ENCODE measurements around the gene EFEMP2. TPM values are rescaled to one million over a fixed set of nuclear protein-coding genes. Genes with fewer than 3 reads are reported as not detected.

EFEMP2 gene
- total RNA-seq, 1 donor from 2014 or later = 97.3 TPM

- no peak overlapping the region for H2AFZ ChIP-seq (ENCODE audit: low read depth, low read length)
- no peak for DNase-seq (ENCODE audit: low read depth)
- no peaks in the 10 kb centered on the region for H3K9me3 Mint-ChIP-seq (ENCODE audit: unreplicated experiment)
- peak overlapping the region; percentile 80 for H3K9ac ChIP-seq (ENCODE audit: low read length)
- peaks cover 10% of the 10 kb centered on the region for H3K36me3 Mint-ChIP-seq (ENCODE audit: low read depth, unreplicated experiment)
- H3K27ac Mint-ChIP-seq (ENCODE audit: unreplicated experiment) = peak overlapping the region; percentile 47
- H3K27me3 ChIP-seq (ENCODE audit: insufficient read depth, low read length) = no peaks in the 10 kb centered on the region
- peaks cover 11% of the 10 kb centered on the region for H3K4me1 Mint-ChIP-seq (ENCODE audit: low read depth, unreplicated experiment)
- H4K20me1 ChIP-seq (ENCODE audit: insufficient read depth, low read length) = peaks cover 9% of the 10 kb centered on the region
- H3K36me3 ChIP-seq (ENCODE audit: insufficient read depth, low read length) = peaks cover 17% of the 10 kb centered on the region
- FAIRE-seq = no peak
- TF ChIP-seq EZH2 (IDR thresholded peaks at IDR 0.05; ENCODE audit: insufficient read depth, low read length) (no peak), CTCF (IDR thresholded peaks at IDR 0.05; ENCODE audit: insufficient read depth, low read depth, low read length) (no peak)
- no peaks in the 10 kb centered on the region for H3K27me3 Mint-ChIP-seq (ENCODE audit: low read depth, unreplicated experiment)
- peaks cover 50% of the 10 kb centered on the region for H3K79me2 ChIP-seq (ENCODE audit: insufficient read depth, low read length)
- peak overlapping the region; percentile 95 for H3K4me2 ChIP-seq (ENCODE audit: low read length)
- peaks cover 35% of the 10 kb centered on the region for H3K4me1 ChIP-seq (ENCODE audit: insufficient read depth, low read length)
- no peaks in the 10 kb centered on the region for H3K9me3 ChIP-seq (ENCODE audit: insufficient read depth, low read depth, low read length)
- H3K27ac ChIP-seq (ENCODE audit: low read depth, low read length) = no peak overlapping the region
- H3K4me3 ChIP-seq (ENCODE audit: insufficient read depth, low read depth, low read length) = peak overlapping the region; percentile 72
- peak overlapping the region; percentile 91 for H3K4me3 Mint-ChIP-seq (ENCODE audit: unreplicated experiment)
These were observed 48.5 kb upstream of the EFEMP2 start for GRCh38 chr11:65921033-65921555.

GRCh38 chr11:65920372-65920802 lies 47.8 kb upstream of the EFEMP2 start:
- no peak for TF ChIP-seq CTCF (IDR thresholded peaks at IDR 0.05; ENCODE audit: insufficient read depth, low read depth, low read length)

More at GRCh38 chr11:65920372-65920802, 47.8 kb upstream of the EFEMP2 start:
- Histone ChIP-seq H3K4me1 (ENCODE audit: insufficient read depth, low read length) (peaks cover 40% of the 10 kb centered on the region), H3K27me3 (ENCODE audit: insufficient read depth, low read length) (no peaks in the 10 kb centered on the region), H2AFZ (ENCODE audit: low read depth, low read length) (no peak overlapping the region), H4K20me1 (ENCODE audit: insufficient read depth, low read length) (peaks cover 9% of the 10 kb centered on the region), H3K36me3 (ENCODE audit: insufficient read depth, low read length) (peaks cover 17% of the 10 kb centered on the region), H3K4me2 (ENCODE audit: low read length) (peak overlapping the region; percentile 95), H3K4me3 (ENCODE audit: insufficient read depth, low read depth, low read length) (peak overlapping the region; percentile 72), H3K79me2 (ENCODE audit: insufficient read depth, low read length) (peaks cover 51% of the 10 kb centered on the region), H3K9me3 (ENCODE audit: insufficient read depth, low read depth, low read length) (no peaks in the 10 kb centered on the region), H3K27ac (ENCODE audit: low read depth, low read length) (no peak overlapping the region), H3K9ac (ENCODE audit: low read length) (peak overlapping the region; percentile 80)
- Mint-ChIP-seq H3K27ac (ENCODE audit: unreplicated experiment) (no peak overlapping the region), H3K4me1 (ENCODE audit: low read depth, unreplicated experiment) (peaks cover 17% of the 10 kb centered on the region), H3K27me3 (ENCODE audit: low read depth, unreplicated experiment) (no peaks in the 10 kb centered on the region), H3K9me3 (ENCODE audit: unreplicated experiment) (no peaks in the 10 kb centered on the region), H3K4me3 (ENCODE audit: unreplicated experiment) (peak overlapping the region; percentile 91), H3K36me3 (ENCODE audit: low read depth, unreplicated experiment) (peaks cover 10% of the 10 kb centered on the region)
- DNase-seq (ENCODE audit: low read depth) (no peak), FAIRE-seq (no peak)
